GM12872 (cell line): ENCODE data around the gene TRPC6.

Source experiments
- TF ChIP-seq, protein P1 (sequence below): IDR thresholded peaks from 3 replicates; pipeline ENCODE4 v1.5.1; 2011; ENCODE audit warnings: low read depth, mild to moderate bottlenecking, low read length, moderate library complexity; ENCODE audit not compliant: insufficient read depth

Gene TRPC6

DNA sequence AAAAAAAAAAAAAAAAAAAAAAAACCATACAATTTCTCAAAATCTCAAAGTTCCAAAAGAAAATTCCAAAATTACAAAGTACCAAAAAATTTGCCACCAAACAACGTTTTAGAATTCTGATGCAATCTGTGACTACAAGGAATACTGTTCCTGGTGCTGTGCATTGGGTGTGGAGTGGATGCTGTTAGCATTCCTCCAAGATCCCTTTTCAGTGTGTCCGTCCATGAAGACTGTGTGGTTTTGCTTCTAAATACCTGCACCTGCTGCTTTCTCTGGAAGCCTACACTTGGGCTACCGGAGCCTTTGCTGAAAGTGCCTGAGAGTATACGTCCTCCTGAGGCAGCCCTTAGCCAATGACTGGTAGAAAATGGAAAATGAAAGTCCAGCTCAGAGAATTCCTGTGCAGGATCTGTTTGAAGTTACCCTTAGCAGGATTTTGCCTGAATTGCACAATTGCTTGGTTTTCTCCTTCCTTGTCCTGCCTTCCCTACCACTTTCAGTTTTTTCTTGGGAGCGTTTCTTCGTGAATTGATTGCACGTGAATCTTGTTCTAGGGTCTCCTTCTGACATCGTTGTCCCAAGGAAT, 140.8 kb downstream of the TRPC6 start:
- TF ChIP-seq, protein P1, sequence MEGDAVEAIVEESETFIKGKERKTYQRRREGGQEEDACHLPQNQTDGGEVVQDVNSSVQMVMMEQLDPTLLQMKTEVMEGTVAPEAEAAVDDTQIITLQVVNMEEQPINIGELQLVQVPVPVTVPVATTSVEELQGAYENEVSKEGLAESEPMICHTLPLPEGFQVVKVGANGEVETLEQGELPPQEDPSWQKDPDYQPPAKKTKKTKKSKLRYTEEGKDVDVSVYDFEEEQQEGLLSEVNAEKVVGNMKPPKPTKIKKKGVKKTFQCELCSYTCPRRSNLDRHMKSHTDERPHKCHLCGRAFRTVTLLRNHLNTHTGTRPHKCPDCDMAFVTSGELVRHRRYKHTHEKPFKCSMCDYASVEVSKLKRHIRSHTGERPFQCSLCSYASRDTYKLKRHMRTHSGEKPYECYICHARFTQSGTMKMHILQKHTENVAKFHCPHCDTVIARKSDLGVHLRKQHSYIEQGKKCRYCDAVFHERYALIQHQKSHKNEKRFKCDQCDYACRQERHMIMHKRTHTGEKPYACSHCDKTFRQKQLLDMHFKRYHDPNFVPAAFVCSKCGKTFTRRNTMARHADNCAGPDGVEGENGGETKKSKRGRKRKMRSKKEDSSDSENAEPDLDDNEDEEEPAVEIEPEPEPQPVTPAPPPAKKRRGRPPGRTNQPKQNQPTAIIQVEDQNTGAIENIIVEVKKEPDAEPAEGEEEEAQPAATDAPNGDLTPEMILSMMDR = no peak

DNA sequence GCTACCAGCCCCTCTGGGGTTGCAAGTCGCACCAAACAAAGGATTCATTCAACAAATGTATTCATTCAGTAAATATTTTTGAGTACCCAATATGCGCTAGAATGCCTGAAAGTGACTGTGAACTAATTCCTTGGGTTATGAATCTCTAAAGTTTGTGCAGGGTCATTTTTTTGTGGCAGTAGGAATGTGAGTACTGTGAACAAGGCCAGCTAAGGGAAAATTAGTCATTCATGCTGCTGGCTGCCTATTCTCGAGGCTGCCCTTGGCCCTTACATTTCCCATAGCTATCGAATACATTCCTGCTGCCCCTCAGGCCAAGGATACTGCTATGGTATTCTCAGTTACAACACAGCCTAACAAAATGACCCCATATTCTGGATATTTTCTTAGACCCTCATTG, 141.6 kb downstream of the TRPC6 start:
- TF ChIP-seq, protein P1 = no peak

DNA sequence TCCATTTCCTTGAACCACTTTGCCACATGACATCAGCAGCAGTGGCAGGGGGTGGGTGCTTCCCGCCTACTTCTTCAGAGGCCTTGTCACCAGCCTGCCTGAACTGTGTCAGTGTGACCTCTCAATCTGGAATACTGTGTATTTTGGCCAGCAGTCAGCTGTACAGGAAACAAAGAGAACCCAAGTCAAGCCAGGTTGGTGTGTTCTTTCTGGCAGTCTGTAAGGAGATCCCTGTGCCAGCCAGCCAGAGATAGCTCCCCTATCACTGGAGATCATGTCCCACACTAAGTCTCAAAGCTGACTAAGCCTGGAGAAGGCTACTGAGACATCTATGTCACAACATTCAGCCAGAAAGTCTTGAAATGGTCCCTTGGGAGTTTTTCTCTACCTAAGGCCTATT, 142.1 kb downstream of the TRPC6 start:
- TF ChIP-seq, protein P1 = no peak

DNA sequence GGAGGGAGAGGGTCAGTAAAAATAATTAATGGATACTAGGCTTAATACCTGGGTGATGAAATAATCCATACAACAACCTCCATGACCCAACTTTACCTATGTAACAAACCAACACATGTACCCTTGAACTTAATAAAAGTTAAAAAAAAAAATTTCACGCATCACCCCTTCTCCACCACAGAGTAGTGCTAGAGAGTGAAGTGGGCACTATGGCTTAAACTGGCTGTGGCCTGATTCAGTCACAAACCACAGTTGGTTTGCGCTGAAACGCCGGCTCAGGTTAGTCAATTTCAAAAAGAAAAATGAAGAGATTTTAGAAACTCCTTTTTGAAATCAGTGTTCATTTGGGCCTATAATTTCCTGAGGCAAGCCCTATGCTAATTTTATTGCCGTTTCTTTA, 144.3 kb downstream of the TRPC6 start:
- TF ChIP-seq, protein P1 = no peak

DNA sequence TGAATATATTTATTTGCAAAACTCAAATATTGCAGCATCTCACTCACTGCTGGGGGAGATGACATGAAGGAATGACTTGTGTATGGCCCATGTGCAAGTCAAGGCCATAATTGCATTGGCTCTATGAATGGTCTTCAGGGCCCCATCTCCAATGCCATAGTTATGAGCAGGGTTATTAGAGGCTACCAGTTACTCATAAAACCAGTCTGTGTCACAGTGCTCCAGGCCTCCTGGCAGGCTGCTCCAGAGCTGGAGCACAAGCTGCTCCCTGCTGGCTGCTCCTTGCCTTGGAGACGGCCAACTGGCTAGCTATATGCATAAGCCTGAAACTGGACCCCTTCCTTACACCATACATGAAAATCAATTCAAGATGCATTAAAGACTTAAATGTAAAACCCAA, 145.7 kb downstream of the TRPC6 start:
- TF ChIP-seq, protein P1 = no peak

DNA sequence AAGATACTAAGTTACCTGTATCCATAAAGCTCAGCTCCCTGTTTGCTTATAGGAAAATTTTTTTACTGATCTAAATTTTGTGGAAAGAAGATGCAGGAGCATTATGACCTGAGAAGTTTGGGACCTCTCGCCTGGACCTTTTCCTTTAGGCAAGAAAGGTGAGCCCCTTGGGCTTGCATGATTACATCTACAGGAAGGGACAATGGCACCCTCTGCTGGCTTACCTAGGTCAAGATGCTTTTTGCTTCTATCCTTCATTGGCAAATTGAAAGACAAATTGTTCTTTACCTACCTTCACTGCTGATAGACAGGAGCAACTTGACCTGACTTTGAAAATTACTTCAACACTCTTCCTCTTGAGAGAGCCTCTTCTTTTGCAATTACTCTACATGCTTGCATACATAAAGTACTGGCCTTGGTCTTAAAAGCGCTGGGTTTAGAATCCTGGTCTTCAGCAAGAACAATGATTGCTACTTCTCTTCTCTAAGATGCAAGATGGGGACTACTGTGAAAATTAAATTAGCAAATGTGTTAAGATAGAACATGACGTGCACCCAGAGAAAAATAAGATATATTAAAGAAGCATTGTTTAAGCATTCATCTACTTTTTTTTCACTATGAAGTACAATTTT, 147.2 kb downstream of the TRPC6 start:
- TF ChIP-seq, protein P1 = peak; percentile 79

DNA sequence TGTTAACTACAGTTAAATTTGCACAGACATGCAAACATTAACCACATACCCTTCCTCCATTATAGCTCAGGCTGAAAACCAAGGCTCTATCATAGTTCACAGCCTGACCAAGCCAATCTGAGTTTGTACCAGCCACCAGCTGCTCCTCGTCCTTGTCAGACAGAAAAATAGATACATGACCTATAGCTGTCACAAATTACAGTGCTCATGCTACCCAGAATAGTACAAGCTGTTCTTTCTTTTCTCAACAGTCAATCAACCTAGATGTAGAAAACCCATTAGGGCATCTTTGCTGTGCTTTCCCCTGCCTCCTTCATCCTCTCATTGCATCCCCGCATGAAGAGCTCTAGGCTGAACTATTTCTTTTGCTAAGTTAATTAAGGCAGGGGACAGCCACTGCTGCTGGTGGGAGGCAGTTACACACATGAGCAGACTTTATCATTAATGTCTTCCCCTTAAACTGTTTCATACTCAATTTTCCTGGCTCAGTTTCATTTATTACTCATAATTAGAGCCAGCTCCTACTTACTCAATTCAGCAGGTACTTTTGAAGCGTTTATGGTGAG, 148.3 kb downstream of the TRPC6 start:
- TF ChIP-seq, protein P1 = no peak
